ENCODE results near the gene NSD2.
"Not testable (repeated sequence)": the region's sequence is repeated elsewhere in the genome, so short reads cannot be mapped to it uniquely, and the experiment has no call there.

Gene NSD2

DNA sequence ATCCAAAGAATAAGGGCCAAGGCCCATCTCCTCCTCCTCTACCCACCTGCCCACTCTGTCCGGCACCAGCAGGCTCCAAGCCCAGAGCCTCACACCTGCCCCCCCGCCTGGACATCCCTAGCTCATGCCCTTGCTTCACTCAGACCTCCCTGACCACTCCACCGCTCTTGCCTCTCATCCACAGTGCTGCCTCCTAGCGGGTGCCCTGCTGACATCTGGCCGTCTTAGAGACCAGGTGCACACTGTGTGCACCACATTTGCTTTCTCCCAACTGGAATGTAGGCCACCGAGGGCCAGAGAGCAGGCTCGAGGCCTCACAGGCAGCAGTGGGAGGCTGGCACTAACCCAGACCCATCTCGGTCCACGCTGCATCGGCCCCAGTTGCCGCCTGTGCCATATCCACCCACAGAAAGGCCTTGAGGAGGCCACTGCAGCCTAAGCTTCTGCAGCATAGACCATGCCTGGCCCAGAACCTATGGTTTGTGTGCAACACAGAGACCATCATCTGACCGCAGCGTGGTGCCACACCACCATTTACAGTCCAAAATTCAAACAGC is 28.8 kb upstream of the NSD2 start:
- DNase-seq = no peak

DNA sequence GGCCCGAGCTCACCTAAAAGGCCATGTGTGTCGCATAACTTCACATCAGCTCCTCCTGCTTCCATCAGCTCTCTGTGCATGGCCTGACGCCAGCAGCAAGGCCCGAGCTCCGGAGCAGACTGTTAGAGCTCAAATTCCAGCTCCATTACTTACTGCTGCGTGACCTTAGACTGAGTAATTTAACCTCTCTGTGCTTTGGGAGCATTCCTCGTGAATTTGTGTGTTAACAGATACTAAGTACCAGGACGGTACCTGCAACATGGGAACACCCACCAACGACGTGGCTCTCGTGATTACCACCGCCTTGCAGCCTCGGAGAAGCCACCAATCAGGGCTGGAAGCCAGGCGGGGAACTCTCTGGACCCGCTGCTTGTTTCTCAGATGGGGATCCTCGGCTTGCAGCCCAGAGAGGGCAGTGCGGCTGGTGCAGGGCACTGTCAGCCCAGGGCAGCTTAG is 28.2 kb upstream of the NSD2 start:
- peak; percentile 43 for DNase-seq

DNA sequence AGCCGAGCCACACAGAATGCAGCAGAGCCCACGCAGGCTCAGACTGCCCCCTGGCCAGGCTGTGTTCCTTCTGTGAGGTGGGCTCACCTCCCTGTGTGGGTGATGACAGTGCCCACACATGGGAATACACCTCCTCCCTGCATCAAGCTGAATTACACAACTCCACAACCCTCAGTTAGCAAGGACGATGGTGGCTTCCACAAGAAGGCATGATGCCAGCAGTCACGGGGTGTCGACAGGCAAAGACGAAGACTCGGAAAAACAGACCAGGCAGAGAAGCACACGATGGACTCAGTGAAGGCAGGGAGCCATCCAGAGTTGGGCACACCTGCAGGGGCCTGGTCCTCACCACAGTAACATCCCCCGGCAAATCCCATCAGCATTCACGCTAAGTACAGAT is 27.3 kb upstream of the NSD2 start:
- DNase-seq = no peak

DNA sequence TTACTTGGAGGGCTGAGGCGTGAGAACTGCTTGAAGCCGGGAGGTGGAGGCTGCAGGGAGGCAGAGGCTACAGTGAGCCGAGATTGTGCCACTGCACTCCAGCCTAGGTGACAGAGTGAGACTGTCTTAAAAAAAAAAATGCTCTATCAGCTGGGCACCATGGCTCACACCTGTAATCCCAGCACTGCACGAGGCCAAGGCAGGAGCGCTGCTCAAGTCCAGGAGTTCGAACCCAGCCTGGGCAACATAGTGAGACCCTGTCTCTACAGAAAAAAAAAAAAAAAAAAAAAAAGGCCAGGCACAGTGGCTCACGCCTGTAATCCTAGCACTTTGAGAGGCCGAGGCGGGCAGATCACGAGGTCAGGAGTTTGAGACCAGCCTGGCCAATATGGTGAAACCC is 26.6 kb upstream of the NSD2 start:
- DNase-seq = not testable (repeated sequence)

DNA sequence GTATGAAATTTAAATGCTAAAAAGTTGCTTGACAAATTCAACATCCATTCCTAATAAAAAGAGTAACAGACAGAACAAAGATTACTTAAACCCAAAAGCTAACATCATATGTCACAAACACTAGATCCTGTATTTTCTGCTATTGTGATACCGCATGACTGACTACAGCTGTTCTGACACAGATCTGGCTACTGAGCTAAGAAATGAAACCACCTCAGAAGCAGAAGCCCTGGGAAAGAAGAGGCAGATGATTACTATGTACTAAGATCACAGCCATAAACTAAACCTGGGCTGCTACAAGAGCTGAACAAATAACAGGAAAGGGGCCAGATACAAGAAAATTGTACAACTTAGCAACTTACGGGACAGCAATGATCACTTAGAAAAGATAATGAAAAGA is 24.6 kb upstream of the NSD2 start:
- DNase-seq = no peak

DNA sequence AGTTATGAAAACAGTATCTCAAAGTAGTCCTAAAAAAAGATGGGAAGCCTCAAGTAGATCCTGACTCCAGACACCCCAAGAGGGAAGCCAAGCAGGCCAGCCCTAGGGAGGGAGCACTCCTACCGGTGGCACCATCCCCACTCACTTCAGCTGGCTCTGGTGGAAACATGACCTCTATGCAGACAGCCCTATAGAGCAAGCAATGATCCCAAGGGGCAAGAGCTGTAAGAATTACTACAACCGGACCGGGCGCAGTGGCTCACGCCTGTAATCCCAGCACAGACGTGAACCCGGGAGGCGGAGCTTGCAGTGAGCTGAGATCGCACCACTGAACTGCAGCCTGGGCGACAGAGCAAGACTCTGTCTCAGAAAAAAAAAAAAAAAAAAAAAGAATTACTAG is 20.9 kb upstream of the NSD2 start:
- no peak for DNase-seq

DNA sequence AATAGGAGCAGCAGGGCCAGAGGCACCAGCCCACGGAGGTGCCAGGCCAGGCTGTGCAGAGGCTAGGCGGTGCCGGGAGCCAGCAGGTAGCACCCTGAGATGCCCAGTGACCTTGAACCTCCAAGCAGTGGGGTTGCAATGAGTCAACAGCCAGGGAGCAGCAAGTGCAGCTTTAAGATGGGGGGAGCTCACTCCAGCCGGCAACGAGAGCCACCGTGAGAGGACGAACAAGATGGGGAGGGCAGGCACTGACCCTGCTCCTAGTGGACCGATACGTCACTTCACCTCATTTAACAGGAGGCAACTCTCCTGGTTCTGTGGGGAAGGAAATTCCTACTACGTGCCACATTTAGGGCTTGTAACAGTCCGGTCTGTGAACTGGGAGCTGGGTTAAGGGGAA is 20.0 kb upstream of the NSD2 start:
- DNase-seq = no peak

DNA sequence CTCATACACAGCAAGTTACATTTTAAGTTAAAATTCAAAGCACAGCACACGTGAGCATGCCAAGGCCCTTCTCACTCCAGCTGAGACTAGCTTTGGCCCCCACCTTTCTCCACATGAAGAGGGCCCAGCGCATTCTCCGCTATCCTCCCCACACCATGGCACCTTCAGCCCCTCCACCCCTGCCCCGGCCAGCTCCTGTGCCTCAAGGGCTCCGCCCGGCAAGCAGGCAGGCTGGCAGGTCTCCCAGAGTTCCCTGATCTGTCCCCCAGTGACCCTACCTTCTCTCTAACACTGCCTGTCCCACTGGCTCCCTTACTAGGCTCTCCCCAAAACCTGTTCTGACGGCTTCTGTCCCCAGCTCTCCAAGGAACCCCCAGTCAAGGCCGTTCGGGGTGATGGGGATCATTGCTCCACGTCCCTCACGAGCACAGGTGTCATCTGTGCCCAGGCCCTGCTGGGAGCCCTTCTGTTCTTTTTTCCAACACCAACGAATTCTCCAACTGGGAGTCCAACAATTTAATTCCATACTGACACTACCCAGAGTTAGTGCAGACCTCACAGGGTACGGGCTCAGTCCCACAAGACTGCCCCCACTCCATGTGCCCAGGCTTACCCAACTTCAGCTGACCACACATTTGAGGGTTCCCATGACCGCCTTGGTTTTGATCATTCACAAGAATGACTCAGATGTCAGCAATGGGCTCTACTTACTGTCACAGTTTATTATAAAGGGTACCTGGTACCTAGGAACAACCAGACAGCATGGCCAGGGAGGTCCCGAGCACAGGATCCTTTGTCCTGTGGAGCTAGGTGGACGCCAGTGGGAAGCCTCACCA is 19.4 kb upstream of the NSD2 start:
- DNase-seq = no peak

DNA sequence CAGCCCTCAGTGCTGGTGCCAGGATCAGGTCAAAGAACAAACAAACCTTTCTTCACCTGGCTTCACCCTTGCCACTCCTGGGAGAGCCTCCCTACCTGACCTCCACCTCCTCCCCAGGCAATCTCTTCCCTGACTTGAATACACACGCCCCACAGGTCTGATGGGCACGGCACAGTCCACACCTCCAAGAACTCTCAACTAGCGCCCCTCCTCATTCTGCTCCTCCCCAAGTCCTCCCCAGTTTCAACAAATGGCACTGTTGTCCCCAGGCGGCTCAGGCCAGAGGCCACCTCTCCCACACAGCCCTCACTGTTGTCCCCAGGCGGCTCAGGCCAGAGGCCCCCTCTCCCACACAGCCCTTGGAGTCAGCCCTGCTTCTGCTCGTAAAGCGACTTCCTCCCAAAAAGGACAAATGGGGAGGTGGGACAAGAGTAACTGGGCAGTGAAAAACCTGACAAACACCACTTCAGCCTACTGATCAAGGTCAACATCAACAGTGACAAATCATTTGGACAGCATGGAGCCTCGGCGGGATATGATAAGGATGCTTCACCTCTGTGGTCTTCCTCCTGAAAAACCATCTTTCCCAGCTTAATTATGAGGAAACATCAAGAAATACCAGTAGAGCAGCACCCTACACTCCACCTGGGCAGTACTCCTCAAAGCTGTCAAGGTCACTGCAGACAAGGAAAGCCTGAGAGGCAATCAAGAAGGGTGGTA is 18.1 kb upstream of the NSD2 start:
- DNase-seq = no peak

DNA sequence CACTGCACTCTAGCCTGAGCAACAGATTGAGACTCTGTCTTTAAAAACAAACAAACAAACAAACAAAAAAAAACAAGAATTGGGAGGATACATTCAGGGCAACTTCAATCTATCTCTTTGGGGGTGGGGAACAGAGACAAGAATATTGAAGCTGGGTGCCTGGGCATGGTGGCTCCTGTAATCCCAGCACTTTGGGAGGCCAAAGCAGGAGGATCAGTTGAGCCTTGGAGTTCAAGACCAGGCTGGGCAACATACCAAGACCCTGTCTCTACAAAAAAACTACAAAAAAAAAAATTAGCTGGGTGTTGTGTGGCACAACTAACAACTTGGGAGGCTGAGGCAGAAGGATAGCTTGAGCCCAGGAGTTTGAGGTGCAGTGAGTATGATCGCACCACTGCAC is 16.4 kb upstream of the NSD2 start:
- no peak for DNase-seq

DNA sequence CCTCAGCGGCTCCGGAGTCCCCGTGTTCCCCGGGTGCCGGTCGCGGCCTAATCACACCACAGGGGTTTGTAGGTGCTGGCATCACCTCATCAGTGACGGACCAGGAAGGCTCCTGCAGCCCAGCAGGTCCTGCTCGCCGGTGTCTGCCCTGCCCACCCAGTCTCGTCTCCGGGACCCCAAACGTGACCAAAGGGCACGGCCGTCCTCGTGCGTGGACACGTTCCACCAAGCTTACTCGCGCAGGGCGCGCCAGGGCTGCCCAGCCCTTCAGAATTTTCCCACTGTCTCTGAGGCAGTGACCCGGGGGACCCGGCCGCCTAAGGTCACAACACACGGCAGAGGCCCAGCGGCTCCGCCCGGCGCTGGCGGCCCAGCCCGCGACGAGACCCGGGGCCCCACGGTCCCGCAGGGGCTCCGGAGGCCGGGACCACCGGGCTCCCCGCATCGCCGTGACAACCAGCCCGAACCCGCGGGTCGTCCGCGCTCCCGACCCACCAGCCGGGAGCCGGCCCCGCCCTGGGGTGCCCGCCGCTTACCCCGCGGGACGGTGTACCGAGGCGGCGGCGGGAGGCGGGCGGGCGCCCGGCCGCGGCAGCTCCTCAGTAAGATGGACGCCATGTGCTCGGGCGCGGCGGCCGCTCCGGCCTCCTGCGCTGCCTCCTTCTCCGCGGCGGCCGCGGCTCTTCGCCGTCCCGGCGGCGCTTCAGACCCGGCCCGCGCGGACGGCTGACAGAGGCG is 15.7 kb upstream of the NSD2 start:
- no peak for DNase-seq

DNA sequence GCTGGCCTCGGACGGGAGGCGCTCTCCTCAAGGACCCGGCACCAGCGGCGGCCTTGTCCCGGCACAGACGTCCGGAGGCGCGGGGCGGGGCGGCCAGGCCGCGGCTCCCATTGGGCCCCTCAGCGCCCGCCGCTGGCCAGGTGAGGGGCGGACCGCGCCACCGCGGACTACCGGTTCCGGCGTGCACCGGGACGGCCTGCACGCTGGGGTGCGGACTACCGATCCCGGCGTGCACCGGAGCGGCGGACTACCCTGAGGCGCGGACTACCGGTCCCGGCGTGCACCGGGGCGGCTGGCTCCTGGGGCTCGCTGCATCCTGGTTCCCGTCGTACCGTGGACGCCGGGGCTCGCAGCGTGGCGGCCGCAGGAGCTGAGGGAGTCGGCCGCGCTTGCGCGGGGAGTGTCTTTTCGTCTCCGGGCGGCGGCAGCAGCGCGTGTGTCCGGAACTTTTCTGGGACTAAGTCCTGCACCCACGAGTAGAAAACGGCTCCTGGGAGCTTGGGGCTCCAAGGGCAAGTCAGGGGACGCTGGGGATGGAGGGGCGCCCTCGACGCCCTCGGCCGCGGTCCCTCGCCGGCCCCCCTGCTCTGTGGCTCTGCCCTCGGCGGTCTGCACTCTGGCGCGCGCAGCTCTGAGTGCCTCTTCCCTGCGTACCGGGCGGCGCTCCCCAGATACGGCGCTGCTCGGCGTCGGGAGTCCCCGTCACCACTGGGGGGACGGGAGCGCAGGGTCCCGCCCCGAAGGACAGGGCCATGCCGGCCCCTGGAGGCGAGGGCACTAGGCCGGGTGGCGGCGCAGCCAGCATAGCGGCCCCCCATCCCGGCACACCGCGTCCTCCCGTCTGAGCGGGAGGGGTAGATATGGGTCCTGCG is 14.9 kb upstream of the NSD2 start, which contains the start of gene LETM1:
Gene LETM1, minus strand, starts transcription at position 86 of the 872 bp plus-strand sequence. CDS start 206 bp downstream, outside the sequence.
- DNase-seq = peak; percentile 56

DNA sequence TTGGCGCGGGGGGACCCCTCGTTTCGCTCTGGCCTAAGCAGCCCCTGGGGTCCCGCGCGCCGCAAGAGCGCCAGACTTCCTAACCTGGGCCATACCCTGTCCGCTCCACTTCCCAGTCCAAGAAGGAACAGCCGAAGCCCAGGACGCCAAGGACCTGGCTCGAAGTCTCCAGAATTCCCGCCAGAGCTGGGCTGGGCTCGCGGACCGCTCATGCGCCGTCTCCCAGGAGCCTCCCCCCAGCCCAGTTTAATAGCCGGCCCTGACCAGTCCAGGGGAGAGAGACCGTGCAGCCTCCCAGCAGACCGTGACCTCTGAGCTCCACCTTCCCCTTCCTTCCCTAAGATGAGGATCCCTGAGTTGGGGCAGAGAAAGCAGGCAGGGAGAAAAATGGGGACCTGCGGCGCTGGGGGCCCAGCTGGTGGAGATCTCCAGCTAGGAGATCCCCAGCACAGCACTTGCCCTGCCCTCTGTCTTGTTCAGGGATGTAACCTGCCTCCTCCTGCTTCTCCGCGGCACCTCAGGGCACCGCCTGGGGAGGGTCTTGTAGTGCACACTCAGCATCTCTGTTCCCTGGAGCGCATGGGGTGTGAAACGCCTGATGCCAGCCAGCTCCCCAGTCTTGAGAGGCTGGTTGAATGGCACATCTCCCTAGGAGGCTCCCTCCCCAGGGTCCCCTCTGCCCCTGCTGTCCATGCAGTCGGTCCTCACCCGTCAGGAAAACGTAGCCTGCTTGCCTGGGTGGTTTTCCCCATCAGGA is 14.1 kb upstream of the NSD2 start:
- no peak for DNase-seq

DNA sequence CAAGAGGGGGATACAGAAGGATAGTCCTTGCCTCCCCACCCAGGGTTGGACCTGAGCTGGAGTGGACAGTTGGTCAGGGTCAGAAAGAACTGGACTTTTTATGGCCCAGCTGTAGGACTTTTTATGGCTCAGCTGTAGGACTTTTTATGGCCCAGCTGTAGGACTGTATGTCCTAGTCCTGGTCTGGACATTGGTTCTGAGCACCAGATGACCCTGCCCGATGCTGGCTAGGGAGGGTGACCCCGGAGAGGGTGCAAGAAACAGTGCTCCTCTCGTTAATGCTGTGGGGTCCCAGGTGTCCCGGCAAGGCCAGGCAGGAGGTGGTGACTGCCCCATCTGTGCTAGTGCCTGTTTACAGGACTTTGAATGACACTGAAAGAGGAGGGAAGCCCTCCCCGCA is 13.3 kb upstream of the NSD2 start:
- DNase-seq = no peak

DNA sequence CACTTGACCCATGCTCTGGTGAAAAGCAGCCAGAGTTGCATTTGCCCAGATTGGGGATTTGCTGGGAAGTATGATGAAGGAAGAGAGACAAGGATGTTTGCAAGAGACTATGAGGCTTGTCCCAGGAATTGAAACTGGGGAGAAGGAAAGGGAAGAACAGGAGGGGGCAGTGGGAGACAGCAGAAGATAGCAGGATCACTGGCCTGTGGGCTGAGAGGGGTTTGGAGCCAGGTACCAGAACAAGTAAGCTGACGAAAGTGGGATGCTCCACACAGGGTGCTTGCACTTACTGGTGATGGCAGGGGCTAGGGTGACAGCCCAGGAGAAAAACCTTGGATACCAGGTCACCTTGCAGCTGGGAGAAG is 11.8 kb upstream of the NSD2 start:
- DNase-seq = no peak

DNA sequence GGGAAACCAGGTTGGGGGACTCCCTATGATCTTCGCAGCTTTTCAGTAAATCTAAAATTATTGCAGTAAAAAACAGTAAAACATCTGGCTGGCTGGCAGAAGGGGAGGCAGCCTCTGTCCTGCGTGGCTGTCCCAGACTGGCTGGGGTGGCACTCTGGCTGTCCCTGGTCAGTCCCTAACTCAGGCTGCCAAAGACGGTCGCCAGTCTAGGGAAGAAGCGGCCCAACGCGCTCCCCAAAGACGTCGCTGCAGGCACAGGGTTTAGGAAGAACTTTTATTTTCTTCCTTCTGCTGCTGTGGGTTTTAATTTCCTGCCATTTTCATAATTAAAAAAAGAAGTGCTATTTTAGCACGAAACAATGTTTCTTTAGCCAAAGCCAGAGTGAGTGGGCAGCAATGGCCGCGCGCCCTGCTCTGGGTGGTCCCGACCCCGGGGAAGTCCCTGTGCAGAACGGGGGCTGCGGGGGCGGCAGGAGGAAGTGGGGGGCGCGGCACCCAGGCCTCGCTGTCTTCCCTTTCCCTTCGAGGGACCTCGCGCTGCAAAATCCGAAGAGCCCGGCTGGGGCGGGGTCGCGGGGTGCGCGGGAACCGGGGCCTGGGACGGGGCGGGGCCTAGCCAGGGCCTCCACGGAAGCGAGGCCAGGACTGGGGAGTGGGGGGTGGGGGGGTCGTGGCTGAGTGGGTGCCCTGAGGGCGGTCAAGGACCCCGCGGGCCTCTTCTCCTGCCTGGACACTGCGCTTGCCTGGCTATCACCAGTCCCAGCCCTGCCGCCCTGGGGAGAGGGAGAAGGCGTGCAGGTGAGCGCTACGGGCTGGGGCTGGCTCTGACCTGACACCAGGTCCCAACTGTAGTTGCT is 8.9 kb upstream of the NSD2 start:
- DNase-seq = no peak

DNA sequence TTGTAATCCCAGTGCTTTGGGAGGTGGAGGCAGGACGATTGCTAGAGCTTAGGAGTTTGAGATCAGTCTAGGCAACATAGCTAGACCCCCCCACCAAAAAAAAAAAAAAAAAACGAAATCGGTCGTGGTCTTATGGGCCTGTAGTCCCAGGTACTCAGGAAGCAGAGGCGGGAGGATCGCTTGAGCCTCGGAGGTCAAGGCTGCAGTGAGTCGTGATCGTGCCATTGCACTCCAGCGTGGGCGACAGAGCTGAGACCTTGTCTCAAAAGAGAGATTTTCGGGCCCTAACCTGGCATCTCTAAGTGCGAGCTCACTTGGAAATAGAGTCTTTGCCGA is 8.3 kb upstream of the NSD2 start:
- no peak for DNase-seq

DNA sequence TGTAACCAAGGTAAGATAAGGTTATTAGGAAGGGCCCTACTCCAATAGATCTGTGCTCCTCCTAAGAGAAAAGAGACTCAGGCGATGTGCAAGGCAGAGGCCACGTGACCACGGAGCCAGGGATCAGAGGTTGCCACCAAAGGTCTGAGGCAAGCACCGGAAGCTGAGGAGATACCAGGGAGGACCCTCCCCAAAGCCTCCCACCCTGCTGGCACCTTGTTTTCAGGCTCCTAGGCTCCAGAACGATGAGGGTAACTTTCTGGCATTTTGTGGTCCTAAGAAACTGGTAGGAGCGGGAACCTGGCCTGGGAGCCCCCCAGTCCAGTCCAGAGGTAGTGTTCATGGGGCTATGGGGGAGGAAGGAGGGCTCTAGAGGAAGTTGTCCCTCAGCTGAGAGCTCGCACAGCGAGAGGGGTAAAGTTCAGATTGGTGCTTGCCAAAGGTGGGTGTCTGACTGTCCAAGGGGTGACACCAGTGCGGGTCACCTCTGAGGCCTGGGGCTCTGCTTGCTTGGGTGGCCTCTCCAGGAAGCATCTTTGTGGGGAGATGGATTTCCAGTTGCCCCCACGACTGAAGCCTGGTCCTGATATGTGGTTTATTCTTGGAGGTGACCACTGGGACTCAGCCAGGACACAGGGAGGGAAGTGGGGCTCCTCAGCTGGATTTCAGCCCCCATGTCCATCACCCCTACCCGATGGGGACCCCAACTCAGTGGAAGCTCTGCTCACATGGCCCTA is 7.7 kb upstream of the NSD2 start:
- DNase-seq = no peak

DNA sequence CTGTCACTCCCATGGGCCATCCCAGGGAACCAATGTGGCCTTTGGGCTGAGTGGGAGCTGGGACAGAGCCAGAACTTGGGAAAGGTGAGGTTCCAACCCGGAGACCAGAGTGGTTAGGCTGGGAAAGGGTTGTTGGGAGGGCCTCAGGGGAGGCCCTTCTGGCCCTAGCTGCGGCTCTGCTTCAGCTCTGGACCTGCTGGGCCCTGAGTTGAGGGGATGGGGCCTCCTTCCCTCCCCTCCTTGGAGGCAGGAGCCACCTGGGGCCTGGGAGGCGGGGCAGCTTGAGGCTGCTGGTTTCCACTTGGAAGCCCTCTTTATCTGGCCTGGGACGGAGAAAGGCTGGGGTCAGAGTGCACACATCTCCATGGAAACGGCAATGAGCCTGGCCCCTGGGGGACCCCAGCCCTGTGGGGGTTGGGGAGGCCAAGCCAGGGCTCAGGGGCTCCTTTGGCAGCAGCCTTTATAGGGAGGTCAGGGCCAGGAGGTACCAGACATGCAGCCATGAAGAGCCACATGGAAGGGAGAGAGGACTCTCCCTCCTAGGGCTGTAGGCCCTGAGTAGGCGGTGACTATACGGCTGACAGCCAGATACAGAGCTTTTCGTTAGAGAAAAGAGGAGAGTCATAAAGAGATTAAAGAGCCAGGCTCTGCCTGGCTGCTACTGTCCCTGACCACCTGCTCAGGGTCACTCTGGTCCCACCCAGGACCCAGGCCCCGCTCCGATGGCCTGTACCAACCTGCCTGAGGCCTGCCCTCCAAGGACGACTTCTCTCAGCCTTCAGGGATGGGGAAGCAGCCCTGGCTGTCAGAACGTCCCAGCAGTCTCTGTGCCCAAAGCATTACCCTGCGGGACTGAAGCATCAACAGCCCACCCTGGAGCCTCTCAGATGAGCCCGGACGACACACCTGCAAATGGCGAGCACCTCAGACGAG is 6.9 kb upstream of the NSD2 start:
- DNase-seq = no peak
